Loucy (cell line): ENCODE data around the gene DPP4.

Experiments used
- H2AFZ ChIP-seq: fragments of 200-600 bp; sonication (generic); 2 replicates; pipeline ENCODE4 v1.6.0; 2016; ENCODE audit warnings: antibody characterized with exemption, mild to moderate bottlenecking, low read length, moderate library complexity
- H3F3A ChIP-seq: fragments of 200-600 bp; 2 replicates; pipeline ENCODE4 v1.6.0; 2016; ENCODE audit warnings: antibody characterized with exemption, low read depth, mild to moderate bottlenecking
- H3K27me3 ChIP-seq: fragments of 200-600 bp; sonication (generic); 2 replicates; pipeline ENCODE4 v1.6.1; 2014; ENCODE audit warnings: low read length, mild to moderate bottlenecking; ENCODE audit not compliant: insufficient read depth, poor library complexity, severe bottlenecking
- H3K36me3 ChIP-seq: fragments of 200-600 bp; sonication (generic); 2 replicates; pipeline ENCODE4 v1.6.1; 2016; ENCODE audit warnings: low read length; ENCODE audit not compliant: insufficient read depth
- H3K4me1 ChIP-seq: fragments of 200-600 bp; sonication (generic); 2 replicates; pipeline ENCODE4 v1.5.1; 2014; ENCODE audit warnings: low read length, mild to moderate bottlenecking; ENCODE audit not compliant: insufficient read depth, poor library complexity, severe bottlenecking
- H3K4me2 ChIP-seq: fragments of 200-600 bp; sonication (generic); 2 replicates; pipeline ENCODE4 v1.6.0; 2014; ENCODE audit warnings: antibody characterized with exemption, low read length, low read depth, mild to moderate bottlenecking; ENCODE audit not compliant: poor library complexity, severe bottlenecking
- H3K4me3 ChIP-seq: fragments of 200-600 bp; sonication (generic); 2 replicates; pipeline ENCODE4 v1.5.1; 2014; ENCODE audit warnings: low read length, mild to moderate bottlenecking, mixed read lengths; ENCODE audit not compliant: poor library complexity, severe bottlenecking
- H3K79me2 ChIP-seq: fragments of 200-600 bp; sonication (generic); 2 replicates; pipeline ENCODE4 v1.6.1; 2014; ENCODE audit warnings: low read length; ENCODE audit not compliant: insufficient read depth
- H3K9ac ChIP-seq: fragments of 200-600 bp; sonication (generic); 2 replicates; pipeline ENCODE4 v1.6.0; 2014; ENCODE audit warnings: mild to moderate bottlenecking, low read depth, low read length, moderate library complexity; ENCODE audit not compliant: poor library complexity, severe bottlenecking
- H3K9me2 ChIP-seq: fragments of 200-600 bp; sonication (generic); replicated peaks from 2 replicates; pipeline ENCODE4 v1.6.1; 2016; ENCODE audit warnings: low read depth, low read length, mixed read lengths
- H3K9me3 ChIP-seq: fragments of 200-600 bp; sonication (generic); 2 replicates; pipeline ENCODE4 v1.6.1; 2014; ENCODE audit warnings: mild to moderate bottlenecking, antibody characterized with exemption, low read length, low read depth; ENCODE audit not compliant: insufficient read depth
- H4K20me1 ChIP-seq: fragments of 200-600 bp; sonication (generic); 2 replicates; pipeline ENCODE4 v1.6.0; 2014; ENCODE audit warnings: antibody characterized with exemption, low read length, mild to moderate bottlenecking; ENCODE audit not compliant: insufficient read depth, poor library complexity, severe bottlenecking
- CTCF ChIP-seq: fragments of 200-600 bp; sonication (generic); conservative IDR thresholded peaks from 2 replicates; pipeline ENCODE4 v1.5.1; 2014; ENCODE audit warnings: mild to moderate bottlenecking, antibody characterized with exemption, low read length
- EZH2phosphoT487 ChIP-seq: fragments of 200-600 bp; IDR thresholded peaks from 2 replicates; pipeline ENCODE4 v1.6.1; 2018; ENCODE audit warnings: antibody characterized with exemption, mild to moderate bottlenecking, moderate library complexity, borderline replicate concordance

Gene DPP4

DNA sequence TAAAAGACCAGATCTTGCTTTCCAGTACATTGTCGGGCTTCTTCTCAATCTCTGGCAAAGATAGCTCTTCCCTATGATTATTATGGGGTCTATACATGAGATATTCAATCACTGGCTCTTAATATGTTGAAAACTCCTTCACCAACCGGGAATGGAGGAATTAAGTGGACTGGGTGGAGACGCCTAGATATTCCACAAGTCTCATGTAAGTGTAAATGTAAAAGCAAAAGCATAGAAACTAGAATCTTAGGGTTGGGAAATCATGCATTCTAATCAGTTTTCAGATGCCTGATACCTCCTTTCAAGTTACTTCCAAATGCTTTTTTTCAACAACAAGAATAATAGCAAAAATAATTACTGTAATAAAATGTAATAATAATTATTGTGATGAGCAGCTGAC is 38.0 kb downstream of the DPP4 start:
- Histone ChIP-seq H3K4me1 (no peaks in the 10 kb centered on the region), H2AFZ (no peak overlapping the region), H3K9me2 (no peaks in the 10 kb centered on the region), H3F3A (no peaks in the 10 kb centered on the region), H3K9me3 (no peaks in the 10 kb centered on the region), H3K4me3 (no peak overlapping the region), H3K27me3 (no peaks in the 10 kb centered on the region), H3K9ac (no peak overlapping the region), H3K4me2 (no peak overlapping the region), H3K36me3 (no peaks in the 10 kb centered on the region), H3K79me2 (no peaks in the 10 kb centered on the region), H4K20me1 (no peaks in the 10 kb centered on the region)
- TF ChIP-seq CTCF (no peak), EZH2phosphoT487 (no peak)

DNA sequence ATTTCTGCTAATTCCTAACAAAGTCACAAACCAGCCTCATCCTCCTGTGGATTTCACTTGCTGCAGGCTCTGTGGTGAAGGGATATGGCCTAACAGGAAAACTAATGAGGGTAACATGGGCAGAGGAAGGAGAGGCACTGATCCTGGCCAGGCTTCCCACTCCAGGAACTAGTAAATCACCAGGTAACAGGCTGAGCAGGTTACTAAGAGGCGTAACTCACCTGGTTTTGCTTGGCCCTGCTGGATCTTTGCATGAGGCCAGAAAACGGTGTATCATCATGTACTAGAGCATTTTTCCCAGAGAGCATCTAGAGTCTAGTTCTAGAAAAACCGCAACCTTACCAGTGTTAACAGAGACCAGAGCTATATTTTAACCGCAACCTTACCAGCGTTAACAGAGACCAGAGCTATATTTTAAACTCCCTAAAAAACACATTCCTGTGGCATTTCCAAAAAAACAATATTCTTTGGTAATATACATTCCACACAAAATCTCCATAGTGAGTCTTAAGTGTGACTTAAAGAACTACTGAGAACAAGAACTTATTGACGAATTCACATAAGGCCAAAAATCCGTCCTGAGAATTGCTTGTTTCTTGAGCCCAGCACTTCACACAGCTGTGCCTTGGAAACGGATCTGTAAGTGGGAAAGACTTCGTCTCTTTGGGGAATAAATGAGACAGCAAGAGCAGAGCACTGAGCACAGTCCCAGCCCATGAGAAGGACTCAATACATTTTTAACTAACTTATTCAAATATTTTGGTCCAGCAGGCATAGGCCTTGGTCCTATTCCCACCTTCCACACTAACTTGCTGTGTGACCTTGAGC is 43.4 kb downstream of the DPP4 start:
- TF ChIP-seq CTCF (no peak), EZH2phosphoT487 (no peak)
- Histone ChIP-seq H3K9me2 (no peaks in the 10 kb centered on the region), H3K4me1 (peaks cover 16% of the 10 kb centered on the region), H3F3A (no peaks in the 10 kb centered on the region), H3K36me3 (no peaks in the 10 kb centered on the region), H3K4me3 (no peak overlapping the region), H4K20me1 (no peaks in the 10 kb centered on the region), H3K27me3 (no peaks in the 10 kb centered on the region), H3K9ac (no peak overlapping the region), H3K9me3 (no peaks in the 10 kb centered on the region), H2AFZ (no peak overlapping the region), H3K4me2 (no peak overlapping the region), H3K79me2 (no peaks in the 10 kb centered on the region)

DNA sequence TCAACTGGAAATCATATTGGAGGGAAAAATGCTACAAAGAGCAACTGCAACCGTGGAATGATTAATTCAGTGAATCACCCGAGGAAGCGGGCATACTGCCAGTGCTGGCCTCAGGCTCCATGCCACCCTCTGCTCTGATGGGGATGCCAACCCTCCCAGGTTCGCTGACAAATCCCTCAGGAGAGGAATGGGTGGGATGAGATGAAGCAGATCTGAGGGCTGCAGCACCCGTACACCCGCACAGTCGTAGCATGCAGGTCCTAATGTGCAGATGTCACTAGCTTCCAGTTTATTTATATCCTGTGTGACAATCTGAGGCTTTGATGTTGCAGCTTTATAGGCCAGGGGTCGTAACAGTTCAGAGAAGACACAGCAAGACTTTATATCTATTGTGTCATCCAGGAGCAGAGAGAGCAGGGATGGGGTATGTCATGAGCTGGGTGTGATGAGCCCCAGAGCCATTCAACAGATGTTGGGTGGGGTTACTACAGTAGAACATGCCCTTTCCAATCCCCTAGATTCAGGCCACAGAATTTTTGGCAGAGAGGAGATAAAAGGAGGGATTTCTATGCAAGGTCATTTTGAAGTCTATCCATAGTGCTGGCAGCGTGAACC is 44.6 kb downstream of the DPP4 start:
- H3K36me3 ChIP-seq, result no peaks in the 10 kb centered on the region
- no peak overlapping the region for H2AFZ ChIP-seq
- no peaks in the 10 kb centered on the region for H3K27me3 ChIP-seq
- no peaks in the 10 kb centered on the region for H3F3A ChIP-seq
- no peaks in the 10 kb centered on the region for H3K79me2 ChIP-seq
- no peaks in the 10 kb centered on the region for H3K9me2 ChIP-seq
- no peak overlapping the region for H3K4me3 ChIP-seq
- no peaks in the 10 kb centered on the region for H3K9me3 ChIP-seq
- H3K4me2 ChIP-seq, result no peak overlapping the region
- no peak overlapping the region for H3K9ac ChIP-seq
- TF ChIP-seq CTCF, result no peak
- TF ChIP-seq EZH2phosphoT487, result no peak
- peaks cover 20% of the 10 kb centered on the region for H3K4me1 ChIP-seq
- no peaks in the 10 kb centered on the region for H4K20me1 ChIP-seq
